ENCODE data around the gene FTL. TPM values are rescaled to one million over a fixed set of nuclear protein-coding genes. Genes with fewer than 3 reads are reported as not detected.

Gene FTL
- total RNA-seq, 4 donors from 2014 or later, result 5,249 to 9,852 (median 6,180) TPM

DNA sequence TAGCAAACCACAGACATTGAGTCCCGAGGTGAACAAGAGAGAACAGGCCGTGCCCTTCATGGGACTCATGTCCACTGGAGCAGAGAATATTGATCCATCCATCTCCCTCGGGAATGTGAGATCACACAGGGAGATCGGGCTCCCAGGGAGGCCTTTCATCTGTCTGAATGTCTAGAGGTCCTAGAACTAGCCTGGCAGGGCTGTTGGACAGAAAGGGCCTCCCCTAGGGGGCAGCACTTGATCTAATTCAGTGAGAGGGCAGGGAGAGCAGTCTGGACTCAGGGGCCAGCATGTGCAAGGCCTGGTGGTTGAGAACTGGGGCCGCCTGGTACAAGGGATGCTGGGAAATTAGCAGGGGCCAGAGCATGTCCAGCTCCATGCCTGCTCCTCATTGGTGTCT is 32.9 kb downstream of the FTL start:
- peak in 2 of 3 donors; percentile 32 to 71 for DNase-seq
- TF ChIP-seq POLR2A (IDR thresholded peaks at IDR 0.05), result no peak
- TF ChIP-seq, protein P1, sequence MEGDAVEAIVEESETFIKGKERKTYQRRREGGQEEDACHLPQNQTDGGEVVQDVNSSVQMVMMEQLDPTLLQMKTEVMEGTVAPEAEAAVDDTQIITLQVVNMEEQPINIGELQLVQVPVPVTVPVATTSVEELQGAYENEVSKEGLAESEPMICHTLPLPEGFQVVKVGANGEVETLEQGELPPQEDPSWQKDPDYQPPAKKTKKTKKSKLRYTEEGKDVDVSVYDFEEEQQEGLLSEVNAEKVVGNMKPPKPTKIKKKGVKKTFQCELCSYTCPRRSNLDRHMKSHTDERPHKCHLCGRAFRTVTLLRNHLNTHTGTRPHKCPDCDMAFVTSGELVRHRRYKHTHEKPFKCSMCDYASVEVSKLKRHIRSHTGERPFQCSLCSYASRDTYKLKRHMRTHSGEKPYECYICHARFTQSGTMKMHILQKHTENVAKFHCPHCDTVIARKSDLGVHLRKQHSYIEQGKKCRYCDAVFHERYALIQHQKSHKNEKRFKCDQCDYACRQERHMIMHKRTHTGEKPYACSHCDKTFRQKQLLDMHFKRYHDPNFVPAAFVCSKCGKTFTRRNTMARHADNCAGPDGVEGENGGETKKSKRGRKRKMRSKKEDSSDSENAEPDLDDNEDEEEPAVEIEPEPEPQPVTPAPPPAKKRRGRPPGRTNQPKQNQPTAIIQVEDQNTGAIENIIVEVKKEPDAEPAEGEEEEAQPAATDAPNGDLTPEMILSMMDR (IDR thresholded peaks at IDR 0.05), result peak in 4 of 6 experiments; percentile 31 to 40 (median 38)
- no peaks in the 10 kb centered on the region for H3K9me3 ChIP-seq
- H3K27ac ChIP-seq, result no peak overlapping the region
- H3K36me3 ChIP-seq, result peaks cover 0 to 3% (median 0%) of the 10 kb centered on the region in 3 donors
- peaks cover 5 to 11% (median 7%) of the 10 kb centered on the region in 4 donors for H3K4me1 ChIP-seq
- H3K27me3 ChIP-seq, result no peaks in the 10 kb centered on the region
- no peak overlapping the region for H3K4me3 ChIP-seq

DNA sequence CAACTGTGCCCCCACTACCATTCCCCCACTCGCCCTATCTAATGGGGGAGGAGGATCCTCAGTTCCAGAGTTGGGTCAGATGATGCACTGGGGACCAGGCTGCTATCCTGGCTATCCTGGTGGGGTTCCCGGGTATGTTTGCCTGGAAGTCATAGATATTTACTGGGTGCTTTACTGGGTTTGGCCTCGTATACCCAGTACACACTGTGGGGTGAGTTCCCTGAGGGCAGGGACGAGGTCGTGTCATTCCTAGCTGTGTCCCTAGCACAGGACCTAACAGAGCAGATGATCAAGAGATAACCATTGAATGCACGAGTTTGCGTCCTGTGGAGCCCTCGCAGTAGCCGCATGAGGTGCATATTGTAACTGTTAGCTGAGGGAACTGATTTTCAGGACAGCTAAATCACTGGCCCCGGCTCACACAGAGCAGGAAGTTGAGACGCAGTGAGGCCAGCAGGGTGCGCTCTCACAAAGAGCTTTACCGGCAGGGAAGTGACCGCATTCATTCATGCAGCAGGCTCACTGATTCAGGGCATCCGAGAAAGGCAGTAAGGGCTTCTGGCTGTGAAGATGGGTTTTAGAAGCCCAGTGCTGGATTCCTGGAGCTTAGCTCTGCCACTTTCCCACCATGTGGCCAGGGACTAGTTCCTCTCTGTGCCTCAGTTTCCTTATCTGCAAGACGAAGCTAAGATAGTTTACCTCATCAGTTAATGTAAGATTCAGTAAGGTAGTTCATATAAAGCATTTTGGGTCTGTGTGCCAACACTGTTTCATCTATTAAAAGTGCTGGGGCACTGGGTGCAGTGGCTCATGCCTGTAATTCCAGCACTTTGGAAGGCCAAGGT is 34.6 kb downstream of the FTL start:
- no peaks in the 10 kb centered on the region for H3K27me3 ChIP-seq
- no peak for TF ChIP-seq POLR2A (IDR thresholded peaks at IDR 0.05)
- TF ChIP-seq, protein P1 (IDR thresholded peaks at IDR 0.05), result peak; percentile 18 to 67 (median 64)
- peak; percentile 41 to 84 (median 79) for DNase-seq
- peaks cover 0 to 4% (median 0%) of the 10 kb centered on the region in 4 donors for H3K4me1 ChIP-seq
- H3K27ac ChIP-seq, result no peak overlapping the region
- peaks cover 0 to 20% (median 0%) of the 10 kb centered on the region in 3 donors for H3K36me3 ChIP-seq
- no peak overlapping the region for H3K4me3 ChIP-seq
- H3K9me3 ChIP-seq, result no peaks in the 10 kb centered on the region

GRCh38 chr19:49004133-49004532 is 39.0 kb downstream of the FTL start:
- no peak for TF ChIP-seq POLR2A (IDR thresholded peaks at IDR 0.05)
- TF ChIP-seq, protein P1 (IDR thresholded peaks at IDR 0.05), result no peak
- no peak for DNase-seq
- H3K36me3 ChIP-seq, result peaks cover 0 to 51% (median 0%) of the 10 kb centered on the region in 3 donors

GRCh38 chr19:49004964-49005614 is 40.0 kb downstream of the FTL start:
- H3K36me3 ChIP-seq, result peaks cover 0 to 58% (median 0%) of the 10 kb centered on the region in 3 donors

More at GRCh38 chr19:49004133-49004532, 39.0 kb downstream of the FTL start:
- no peak overlapping the region for H3K4me3 ChIP-seq
- H3K4me1 ChIP-seq, result no peaks in the 10 kb centered on the region
- no peaks in the 10 kb centered on the region for H3K27me3 ChIP-seq
- H3K9me3 ChIP-seq, result no peaks in the 10 kb centered on the region
- H3K27ac ChIP-seq, result no peak overlapping the region

DNA sequence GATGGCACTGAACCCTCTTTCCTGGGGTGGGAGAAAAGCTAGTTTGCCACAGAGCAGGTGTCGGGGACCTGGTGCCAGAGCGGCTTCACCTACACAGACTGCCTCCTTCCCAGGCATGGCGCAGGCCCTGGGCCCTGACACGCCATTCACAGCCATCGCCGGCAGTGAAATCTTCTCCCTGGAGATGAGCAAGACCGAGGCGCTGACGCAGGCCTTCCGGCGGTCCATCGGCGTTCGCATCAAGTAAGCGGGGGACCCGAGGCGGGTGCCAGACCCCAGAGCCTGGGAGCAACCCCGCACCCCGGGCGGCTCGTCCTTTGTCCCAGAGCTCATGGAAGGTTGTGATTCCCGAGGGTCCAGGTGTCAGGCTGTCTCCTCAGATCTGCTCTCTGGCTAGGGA is 41.8 kb downstream of the FTL start:
- H3K27ac ChIP-seq, result no peak overlapping the region
- peaks cover 0 to 76% (median 0%) of the 10 kb centered on the region in 3 donors for H3K36me3 ChIP-seq
- H3K27me3 ChIP-seq, result no peaks in the 10 kb centered on the region
- H3K4me3 ChIP-seq, result no peak overlapping the region
- no peak for DNase-seq
- no peak for TF ChIP-seq POLR2A (IDR thresholded peaks at IDR 0.05)
- TF ChIP-seq, protein P1 (IDR thresholded peaks at IDR 0.05), result no peak
- H3K4me1 ChIP-seq, result no peaks in the 10 kb centered on the region
- no peaks in the 10 kb centered on the region for H3K9me3 ChIP-seq

More at GRCh38 chr19:49004964-49005614, 40.0 kb downstream of the FTL start:
- TF ChIP-seq, protein P1 (IDR thresholded peaks at IDR 0.05), result no peak
- TF ChIP-seq POLR2A (IDR thresholded peaks at IDR 0.05), result no peak
- H3K27me3 ChIP-seq, result no peaks in the 10 kb centered on the region
- no peaks in the 10 kb centered on the region for H3K9me3 ChIP-seq
- no peaks in the 10 kb centered on the region for H3K4me1 ChIP-seq
- H3K4me3 ChIP-seq, result no peak overlapping the region
- no peak overlapping the region for H3K27ac ChIP-seq
- no peak for DNase-seq
